ENCODE results near the gene PZP. TPM values are rescaled to one million over a fixed set of nuclear protein-coding genes. Genes with fewer than 3 reads are reported as not detected.

Gene PZP
- total RNA-seq, 1 experiment from 2014 or later, result not detected

GRCh38 chr12:9147461-9147860 lies 60.7 kb downstream of the PZP start:
- no peak overlapping the region for H3K4me2 ChIP-seq
- no peaks in the 10 kb centered on the region for H3K4me1 ChIP-seq (replicated peaks; ENCODE audit: insufficient read depth)
- no peaks in the 10 kb centered on the region for H3K36me3 ChIP-seq (ENCODE audit: low read depth)
- CTCF ChIA-PET, result no interaction called here
- H3K4me3 ChIP-seq, result no peak overlapping the region
- no peaks in the 10 kb centered on the region; the same call in 1 of the 2 replicates for H3K27me3 ChIP-seq (ENCODE audit: insufficient read depth, low read depth)
- intact Hi-C loops (cut with micrococcal nuclease; ENCODE audit: unreplicated experiment), result no loop called here
- no peak overlapping the region for H2AFZ ChIP-seq
- H3K79me2 ChIP-seq (ENCODE audit: low read depth), result no peaks in the 10 kb centered on the region
- H4K20me1 ChIP-seq (ENCODE audit: insufficient read depth), result no peaks in the 10 kb centered on the region
- H3K27ac ChIP-seq, result no peak overlapping the region
- H3F3A ChIP-seq (ENCODE audit: insufficient read depth, low read depth), result no peaks in the 10 kb centered on the region
- DNase-seq, result no peak
- BruUV-seq (replicated peaks), result no TSS peak
- TF ChIP-seq CTCF (conservative IDR thresholded peaks at IDR 0.05) (no peak), EZH2 (IDR thresholded peaks at IDR 0.05; ENCODE audit: low read depth) (no peak)
- H3K9me3 ChIP-seq (ENCODE audit: insufficient read depth, low read depth), result 0 out of 2 replicates have a peak, but pooled peaks cover 3% of the 10 kb centered on the region
- POLR2A ChIA-PET (ENCODE audit: unreplicated experiment), result no interaction called here
- H3K9me2 ChIP-seq (ENCODE audit: insufficient read depth), result no peaks in the 10 kb centered on the region

- Histone ChIP-seq H3K9me2 (ENCODE audit: insufficient read depth) (no peaks in the 10 kb centered on the region), H3K79me2 (ENCODE audit: low read depth) (no peaks in the 10 kb centered on the region), H3K36me3 (ENCODE audit: low read depth) (no peaks in the 10 kb centered on the region), H4K20me1 (ENCODE audit: insufficient read depth) (no peaks in the 10 kb centered on the region), H3K9me3 (ENCODE audit: insufficient read depth, low read depth) (0 out of 2 replicates have a peak, but pooled peaks cover 3% of the 10 kb centered on the region), H3K27ac (no peak overlapping the region), H2AFZ (no peak overlapping the region), H3F3A (ENCODE audit: insufficient read depth, low read depth) (no peaks in the 10 kb centered on the region), H3K27me3 (ENCODE audit: insufficient read depth, low read depth) (no peaks in the 10 kb centered on the region; the same call in 1 of the 2 replicates), H3K4me2 (no peak overlapping the region), H3K4me1 (replicated peaks; ENCODE audit: insufficient read depth) (no peaks in the 10 kb centered on the region), H3K4me3 (no peak overlapping the region)
- ChIA-PET CTCF (no interaction called here), POLR2A (ENCODE audit: unreplicated experiment) (no interaction called here)
- BruUV-seq (replicated peaks), result no TSS peak
- intact Hi-C loops (cut with micrococcal nuclease; ENCODE audit: unreplicated experiment), result no loop called here
- DNase-seq, result no peak
- no peak for TF ChIP-seq CTCF (conservative IDR thresholded peaks at IDR 0.05)
- no peak for TF ChIP-seq EZH2 (IDR thresholded peaks at IDR 0.05; ENCODE audit: low read depth)
These were observed 63.5 kb downstream of the PZP start for GRCh38 chr12:9144730-9145106.

- no peaks in the 10 kb centered on the region for H3K4me1 ChIP-seq (replicated peaks; ENCODE audit: insufficient read depth)
- intact Hi-C loops (cut with micrococcal nuclease; ENCODE audit: unreplicated experiment), result no loop called here
- no peak overlapping the region for H2AFZ ChIP-seq
- no peak for TF ChIP-seq EZH2 (IDR thresholded peaks at IDR 0.05; ENCODE audit: low read depth)
- no peak for TF ChIP-seq CTCF (conservative IDR thresholded peaks at IDR 0.05)
- no peaks in the 10 kb centered on the region for H3K9me2 ChIP-seq (ENCODE audit: insufficient read depth)
- no peaks in the 10 kb centered on the region for H3F3A ChIP-seq (ENCODE audit: insufficient read depth, low read depth)
- no peak overlapping the region for H3K4me3 ChIP-seq
- H3K4me2 ChIP-seq, result no peak overlapping the region
- POLR2A ChIA-PET (ENCODE audit: unreplicated experiment), result no interaction called here
- CTCF ChIA-PET, result no interaction called here
- H4K20me1 ChIP-seq (ENCODE audit: insufficient read depth), result no peaks in the 10 kb centered on the region
- no peaks in the 10 kb centered on the region; the same call in 1 of the 2 replicates for H3K27me3 ChIP-seq (ENCODE audit: insufficient read depth, low read depth)
- no TSS peak for BruUV-seq (replicated peaks)
- H3K36me3 ChIP-seq (ENCODE audit: low read depth), result no peaks in the 10 kb centered on the region
- H3K27ac ChIP-seq, result no peak overlapping the region
- 0 out of 2 replicates have a peak, but pooled peaks cover 3% of the 10 kb centered on the region for H3K9me3 ChIP-seq (ENCODE audit: insufficient read depth, low read depth)
- H3K79me2 ChIP-seq (ENCODE audit: low read depth), result no peaks in the 10 kb centered on the region
- DNase-seq, result no peak
These were observed 64.1 kb downstream of the PZP start for GRCh38 chr12:9143929-9144729.

Data from PC-9 (cell line).